ENCODE results near the gene DDOST.
A peak's percentile ranks its signal among the peaks of the same experiment; 100 is the strongest.

DDOST gene

GRCh38 chr1:20701847-20702246, 40.7 kb upstream of the DDOST start:
- 90% methylated on average over 5 of the region's 5 CpGs for whole genome bisulfite sequencing
- H3K9ac ChIP-seq (ENCODE audit: low read depth, low read length) = no peak overlapping the region

GRCh38 chr1:20701446-20701845, 40.3 kb upstream of the DDOST start:
- no peaks in the 10 kb centered on the region for H3K9me3 ChIP-seq (ENCODE audit: insufficient read depth, low read depth, low read length)
- WGBS = 94% methylated on average over 9 of the region's 9 CpGs
- H3K27ac ChIP-seq (ENCODE audit: low read depth, low read length) = no peak overlapping the region
- H3K4me3 ChIP-seq (ENCODE audit: low read length) = no peak overlapping the region
- no peaks in the 10 kb centered on the region for H3K36me3 ChIP-seq (ENCODE audit: insufficient read depth, low read length)
- H3K27me3 ChIP-seq (ENCODE audit: insufficient read depth, low read length) = no peaks in the 10 kb centered on the region
- 0 out of 2 replicates have a peak, but pooled peaks cover 3% of the 10 kb centered on the region for H3K4me1 ChIP-seq (ENCODE audit: insufficient read depth, low read length)
- H3K9ac ChIP-seq (ENCODE audit: low read depth, low read length) = no peak overlapping the region

More at GRCh38 chr1:20701847-20702246, 40.7 kb upstream of the DDOST start:
- Histone ChIP-seq H3K9me3 (ENCODE audit: insufficient read depth, low read depth, low read length) (no peaks in the 10 kb centered on the region), H3K4me3 (ENCODE audit: low read length) (no peak overlapping the region), H3K4me1 (ENCODE audit: insufficient read depth, low read length) (0 out of 2 replicates have a peak, but pooled peaks cover 3% of the 10 kb centered on the region), H3K27me3 (ENCODE audit: insufficient read depth, low read length) (no peaks in the 10 kb centered on the region), H3K27ac (ENCODE audit: low read depth, low read length) (no peak overlapping the region), H3K36me3 (ENCODE audit: insufficient read depth, low read length) (no peaks in the 10 kb centered on the region; the same call in 1 of the 2 replicates)

- no peaks in the 10 kb centered on the region for H3K9me3 ChIP-seq (ENCODE audit: insufficient read depth, low read depth, low read length)
- no peaks in the 10 kb centered on the region for H3K36me3 ChIP-seq (ENCODE audit: insufficient read depth, low read length)
- 0 out of 2 replicates have a peak, but pooled peaks cover 3% of the 10 kb centered on the region for H3K4me1 ChIP-seq (ENCODE audit: insufficient read depth, low read length)
- H3K27me3 ChIP-seq (ENCODE audit: insufficient read depth, low read length) = no peaks in the 10 kb centered on the region
- no peak overlapping the region for H3K4me3 ChIP-seq (ENCODE audit: low read length)
- no peak overlapping the region for H3K9ac ChIP-seq (ENCODE audit: low read depth, low read length)
- no peak overlapping the region for H3K27ac ChIP-seq (ENCODE audit: low read depth, low read length)
- WGBS = 93% methylated on average over 17 of the region's 17 CpGs
Observed at GRCh38 chr1:20700636-20701215, 39.6 kb upstream of the DDOST start.

GRCh38 chr1:20699558-20699957, 38.4 kb upstream of the DDOST start:
- no peak overlapping the region for H3K27ac ChIP-seq (ENCODE audit: low read depth, low read length)
- WGBS = 89% methylated on average over 8 of the region's 9 CpGs

GRCh38 chr1:20698195-20698910, 37.2 kb upstream of the DDOST start:
- H3K9ac ChIP-seq (ENCODE audit: low read depth, low read length) = 0 out of 2 replicates have a peak overlapping the region, but pooled peaks have one; percentile 19
- no peaks in the 10 kb centered on the region for H3K27me3 ChIP-seq (ENCODE audit: insufficient read depth, low read length)
- 0 out of 2 replicates have a peak, but pooled peaks cover 3% of the 10 kb centered on the region for H3K4me1 ChIP-seq (ENCODE audit: insufficient read depth, low read length)
- H3K27ac ChIP-seq (ENCODE audit: low read depth, low read length) = no peak overlapping the region
- 87% methylated on average over 15 of the region's 18 CpGs for WGBS
- H3K4me3 ChIP-seq (ENCODE audit: low read length) = no peak overlapping the region
- no peaks in the 10 kb centered on the region for H3K9me3 ChIP-seq (ENCODE audit: insufficient read depth, low read depth, low read length)
- H3K36me3 ChIP-seq (ENCODE audit: insufficient read depth, low read length) = no peaks in the 10 kb centered on the region

More at GRCh38 chr1:20699558-20699957, 38.4 kb upstream of the DDOST start:
- H3K4me1 ChIP-seq (ENCODE audit: insufficient read depth, low read length) = 0 out of 2 replicates have a peak, but pooled peaks cover 3% of the 10 kb centered on the region
- no peaks in the 10 kb centered on the region for H3K27me3 ChIP-seq (ENCODE audit: insufficient read depth, low read length)
- H3K36me3 ChIP-seq (ENCODE audit: insufficient read depth, low read length) = no peaks in the 10 kb centered on the region
- no peak overlapping the region for H3K9ac ChIP-seq (ENCODE audit: low read depth, low read length)
- no peaks in the 10 kb centered on the region for H3K9me3 ChIP-seq (ENCODE audit: insufficient read depth, low read depth, low read length)
- H3K4me3 ChIP-seq (ENCODE audit: low read length) = no peak overlapping the region

- Histone ChIP-seq H3K36me3 (ENCODE audit: insufficient read depth, low read length) (no peaks in the 10 kb centered on the region), H3K4me1 (ENCODE audit: insufficient read depth, low read length) (0 out of 2 replicates have a peak, but pooled peaks cover 3% of the 10 kb centered on the region), H3K27me3 (ENCODE audit: insufficient read depth, low read length) (no peaks in the 10 kb centered on the region), H3K4me3 (ENCODE audit: low read length) (peak overlapping the region; percentile 64; the same call in 1 of the 2 replicates), H3K27ac (ENCODE audit: low read depth, low read length) (no peak overlapping the region), H3K9ac (ENCODE audit: low read depth, low read length) (no peak overlapping the region), H3K9me3 (ENCODE audit: insufficient read depth, low read depth, low read length) (no peaks in the 10 kb centered on the region)
- 89% methylated on average over 12 of the region's 12 CpGs for WGBS
Observed at GRCh38 chr1:20697563-20697962, 36.4 kb upstream of the DDOST start.

GRCh38 chr1:20696397-20697333, 35.5 kb upstream of the DDOST start:
- H3K27ac ChIP-seq (ENCODE audit: low read depth, low read length) = peak overlapping the region; percentile 80
- H3K9me3 ChIP-seq (ENCODE audit: insufficient read depth, low read depth, low read length) = no peaks in the 10 kb centered on the region
- peak overlapping the region; percentile 64 for H3K4me3 ChIP-seq (ENCODE audit: low read length)
- no peaks in the 10 kb centered on the region for H3K27me3 ChIP-seq (ENCODE audit: insufficient read depth, low read length)
- no peaks in the 10 kb centered on the region for H3K36me3 ChIP-seq (ENCODE audit: insufficient read depth, low read length)
- WGBS = 2% methylated on average over 46 of the region's 46 CpGs
- peak overlapping the region; percentile 70 for H3K9ac ChIP-seq (ENCODE audit: low read depth, low read length)
- 0 out of 2 replicates have a peak, but pooled peaks cover 3% of the 10 kb centered on the region for H3K4me1 ChIP-seq (ENCODE audit: insufficient read depth, low read length)

GRCh38 chr1:20695515-20695914, 34.3 kb upstream of the DDOST start:
- no peak overlapping the region for H3K4me3 ChIP-seq (ENCODE audit: low read length)
- no peak overlapping the region for H3K27ac ChIP-seq (ENCODE audit: low read depth, low read length)
- no peaks in the 10 kb centered on the region for H3K36me3 ChIP-seq (ENCODE audit: insufficient read depth, low read length)
- no peaks in the 10 kb centered on the region for H3K27me3 ChIP-seq (ENCODE audit: insufficient read depth, low read length)
- 88% methylated on average over 10 of the region's 10 CpGs for WGBS
- H3K9ac ChIP-seq (ENCODE audit: low read depth, low read length) = no peak overlapping the region
- H3K4me1 ChIP-seq (ENCODE audit: insufficient read depth, low read length) = 0 out of 2 replicates have a peak, but pooled peaks cover 3% of the 10 kb centered on the region
- H3K9me3 ChIP-seq (ENCODE audit: insufficient read depth, low read depth, low read length) = no peaks in the 10 kb centered on the region

GRCh38 chr1:20693623-20694022, 32.5 kb upstream of the DDOST start:
- 96% methylated on average over 1 of the region's 2 CpGs for whole genome bisulfite sequencing
- no peak overlapping the region for H3K4me3 ChIP-seq (ENCODE audit: low read length)
- peaks cover 8% of the 10 kb centered on the region for H3K36me3 ChIP-seq (ENCODE audit: insufficient read depth, low read length)
- no peak overlapping the region for H3K27ac ChIP-seq (ENCODE audit: low read depth, low read length)
- no peak overlapping the region for H3K9ac ChIP-seq (ENCODE audit: low read depth, low read length)
- 0 out of 2 replicates have a peak, but pooled peaks cover 3% of the 10 kb centered on the region for H3K4me1 ChIP-seq (ENCODE audit: insufficient read depth, low read length)
- H3K9me3 ChIP-seq (ENCODE audit: insufficient read depth, low read depth, low read length) = no peaks in the 10 kb centered on the region
- H3K27me3 ChIP-seq (ENCODE audit: insufficient read depth, low read length) = no peaks in the 10 kb centered on the region

- H3K9ac ChIP-seq (ENCODE audit: low read depth, low read length) = no peak overlapping the region
- no peaks in the 10 kb centered on the region for H3K27me3 ChIP-seq (ENCODE audit: insufficient read depth, low read length)
- peaks cover 15% of the 10 kb centered on the region for H3K36me3 ChIP-seq (ENCODE audit: insufficient read depth, low read length)
- no peaks in the 10 kb centered on the region for H3K4me1 ChIP-seq (ENCODE audit: insufficient read depth, low read length)
- WGBS = 91% methylated on average over 1 of the region's 1 CpG
- no peaks in the 10 kb centered on the region for H3K9me3 ChIP-seq (ENCODE audit: insufficient read depth, low read depth, low read length)
- no peak overlapping the region for H3K4me3 ChIP-seq (ENCODE audit: low read length)
- no peak overlapping the region for H3K27ac ChIP-seq (ENCODE audit: low read depth, low read length)
Observed at GRCh38 chr1:20691872-20692271, 30.7 kb upstream of the DDOST start.
